ENCODE measurements around the gene TMEM39B. TPM values are rescaled to one million over a fixed set of nuclear protein-coding genes. Genes with fewer than 3 reads are reported as not detected.

TMEM39B gene
- total RNA-seq, 4 donors from 2014 or later = 0.88 to 22.4 (median 3.6) TPM

DNA sequence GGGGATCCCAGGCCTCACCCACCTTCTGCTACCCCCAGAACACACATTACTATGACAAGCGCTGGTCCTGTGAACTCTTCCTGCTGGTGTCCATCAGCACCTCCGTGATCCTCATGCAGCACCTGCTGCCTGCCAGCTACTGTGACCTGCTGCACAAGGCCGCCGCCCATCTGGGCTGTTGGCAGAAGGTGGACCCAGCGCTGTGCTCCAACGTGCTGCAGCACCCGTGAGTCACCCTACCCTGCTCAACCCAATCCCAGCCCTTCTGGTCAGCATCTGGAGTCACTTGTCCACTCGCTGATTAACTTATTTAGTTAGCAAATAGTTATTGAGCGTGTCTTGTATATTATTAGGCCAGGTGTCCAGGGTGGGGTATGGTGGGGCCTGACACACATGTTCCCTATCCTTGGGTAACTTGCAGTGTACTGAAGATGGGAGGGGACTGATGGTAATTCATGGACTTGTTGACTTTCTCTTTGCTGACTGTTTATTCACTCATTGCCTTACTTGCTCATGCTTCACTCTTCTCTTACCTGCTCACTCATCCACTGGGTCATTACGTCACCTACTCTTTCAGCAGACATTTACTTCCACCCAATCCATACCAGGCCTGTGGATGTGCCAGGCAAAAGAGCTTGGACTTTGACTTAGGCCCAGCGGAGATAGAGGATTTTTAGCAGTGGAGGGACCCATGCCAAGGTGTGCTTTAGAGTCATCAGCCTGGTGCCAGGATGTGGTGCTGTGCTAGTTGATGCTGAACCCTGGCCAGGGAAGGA lies 22.2 kb downstream of the TMEM39B start:
- no peaks in the 10 kb centered on the region for H3K36me3 ChIP-seq
- intact Hi-C loops (cut with DNase I; ENCODE audit: low total_unique reads) = no loop called here

GRCh38 chr1:32099426-32099825 lies 26.7 kb downstream of the TMEM39B start:
- no peak for TF ChIP-seq CTCF (IDR thresholded peaks at IDR 0.05)
- no peak for TF ChIP-seq POLR2A (IDR thresholded peaks at IDR 0.05)
- DNase-seq = no peak
- no peaks in the 10 kb centered on the region for H3K27me3 ChIP-seq
- no peaks in the 10 kb centered on the region for H3K9me3 ChIP-seq
- no peaks in the 10 kb centered on the region for H3K4me1 ChIP-seq
- no peak overlapping the region for H3K4me3 ChIP-seq
- intact Hi-C loops (cut with DNase I; ENCODE audit: low total_unique reads) = no loop called here
- H3K27ac ChIP-seq = no peak overlapping the region
- H3K36me3 ChIP-seq = no peaks in the 10 kb centered on the region

More for the DNA sequence above, 22.2 kb downstream of the TMEM39B start:
- Histone ChIP-seq H3K4me3 (no peak overlapping the region), H3K27me3 (no peaks in the 10 kb centered on the region), H3K4me1 (no peaks in the 10 kb centered on the region), H3K27ac (no peak overlapping the region), H3K9me3 (no peaks in the 10 kb centered on the region)
- DNase-seq = no peak
- TF ChIP-seq POLR2A (IDR thresholded peaks at IDR 0.05) = no peak
- no peak for TF ChIP-seq CTCF (IDR thresholded peaks at IDR 0.05)

DNA sequence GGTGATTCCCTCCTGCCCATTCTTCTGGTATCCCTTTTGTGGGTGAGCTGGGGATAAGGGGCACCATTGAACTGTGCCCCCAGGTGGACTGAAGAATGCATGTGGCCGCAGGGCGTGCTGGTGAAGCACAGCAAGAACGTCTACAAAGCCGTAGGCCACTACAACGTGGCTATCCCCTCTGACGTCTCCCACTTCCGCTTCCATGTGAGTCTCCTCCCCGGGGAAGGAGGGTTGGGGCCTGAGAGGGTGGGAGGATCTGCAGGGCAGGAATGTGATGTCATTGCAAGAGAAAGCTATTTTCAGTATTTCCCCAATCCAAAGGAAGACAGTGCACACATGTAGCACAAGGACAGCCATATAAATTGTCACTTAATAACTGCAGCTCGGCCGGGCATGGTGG lies 27.6 kb downstream of the TMEM39B start:
- Histone ChIP-seq H3K27ac (no peak overlapping the region), H3K36me3 (no peaks in the 10 kb centered on the region), H3K27me3 (no peaks in the 10 kb centered on the region), H3K9me3 (no peaks in the 10 kb centered on the region), H3K4me3 (no peak overlapping the region), H3K4me1 (no peaks in the 10 kb centered on the region)
- TF ChIP-seq CTCF (IDR thresholded peaks at IDR 0.05) = no peak
- intact Hi-C loops (cut with DNase I; ENCODE audit: low total_unique reads) = no loop called here
- no peak for DNase-seq

DNA sequence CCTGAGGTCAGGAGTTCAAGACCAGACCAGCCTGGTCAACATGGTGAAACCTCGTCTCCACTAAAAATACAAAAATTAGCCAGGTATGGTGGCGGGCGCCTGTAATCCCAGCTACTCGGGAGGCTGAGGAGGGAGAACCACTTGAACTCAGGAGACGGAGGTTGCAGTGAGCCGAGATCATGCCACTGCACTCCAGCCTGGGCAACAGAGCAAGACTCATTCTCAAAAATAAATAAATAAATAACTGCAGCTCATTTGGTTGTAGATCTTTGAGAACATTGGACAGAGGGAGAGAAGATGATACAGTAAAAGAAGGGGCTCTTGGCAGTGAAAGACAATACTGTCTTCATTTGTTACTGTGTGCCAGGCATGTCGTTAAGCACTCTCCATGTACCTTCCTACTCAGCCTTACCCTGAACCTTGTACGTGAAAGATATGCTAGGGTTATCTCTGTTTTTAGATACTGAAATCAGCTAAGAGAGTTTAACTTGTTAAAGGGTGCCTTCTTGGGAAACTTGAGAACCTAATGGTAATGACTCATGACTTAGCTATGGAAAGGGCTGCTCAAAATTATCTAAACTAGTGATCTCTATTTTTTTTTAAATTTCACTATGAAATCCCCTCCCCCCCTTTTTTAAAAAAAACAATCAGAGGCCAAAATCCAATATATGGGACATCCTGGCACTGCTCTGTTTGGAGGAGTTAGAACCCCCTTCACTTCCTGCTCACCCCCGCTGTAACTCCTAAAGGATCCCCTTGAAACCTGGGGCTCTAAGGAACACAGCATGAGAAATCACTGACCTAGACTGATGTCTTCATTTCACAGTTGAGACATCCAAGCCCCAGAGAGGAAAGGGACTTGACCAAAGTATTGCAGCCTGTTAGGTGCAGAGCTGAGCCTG lies 28.3 kb downstream of the TMEM39B start:
- no peak for TF ChIP-seq POLR2A (IDR thresholded peaks at IDR 0.05)
- TF ChIP-seq CTCF (IDR thresholded peaks at IDR 0.05) = no peak
- DNase-seq = no peak
- Histone ChIP-seq H3K27me3 (no peaks in the 10 kb centered on the region), H3K9me3 (no peaks in the 10 kb centered on the region), H3K27ac (no peak overlapping the region), H3K4me1 (no peaks in the 10 kb centered on the region), H3K36me3 (no peaks in the 10 kb centered on the region), H3K4me3 (no peak overlapping the region)
- intact Hi-C loops (cut with DNase I; ENCODE audit: low total_unique reads) = no loop called here

- intact Hi-C loops (cut with DNase I; ENCODE audit: low total_unique reads) = no loop called here
- H3K27ac ChIP-seq = no peak overlapping the region
These were observed 31.4 kb downstream of the TMEM39B start for GRCh38 chr1:32104127-32104526.

More at GRCh38 chr1:32104127-32104526, 31.4 kb downstream of the TMEM39B start:
- no peak for DNase-seq
- Histone ChIP-seq H3K4me1 (no peaks in the 10 kb centered on the region), H3K27me3 (no peaks in the 10 kb centered on the region), H3K36me3 (no peaks in the 10 kb centered on the region), H3K9me3 (no peaks in the 10 kb centered on the region), H3K4me3 (no peak overlapping the region)
- TF ChIP-seq CTCF (IDR thresholded peaks at IDR 0.05) = no peak
- no peak for TF ChIP-seq POLR2A (IDR thresholded peaks at IDR 0.05)

Measured in uterus (tissue), 4 donors.